ENCODE results near the gene BIN2. TPM values are rescaled to one million over a fixed set of nuclear protein-coding genes. Genes with fewer than 3 reads are reported as not detected.
A peak's percentile ranks its signal among the peaks of the same experiment; 100 is the strongest.

The BIN2 gene
- 100 to 1,000 TPM; 443 to 495 (median 478) TPM for total RNA-seq
- 392 TPM for total RNA-seq (2013)

DNA sequence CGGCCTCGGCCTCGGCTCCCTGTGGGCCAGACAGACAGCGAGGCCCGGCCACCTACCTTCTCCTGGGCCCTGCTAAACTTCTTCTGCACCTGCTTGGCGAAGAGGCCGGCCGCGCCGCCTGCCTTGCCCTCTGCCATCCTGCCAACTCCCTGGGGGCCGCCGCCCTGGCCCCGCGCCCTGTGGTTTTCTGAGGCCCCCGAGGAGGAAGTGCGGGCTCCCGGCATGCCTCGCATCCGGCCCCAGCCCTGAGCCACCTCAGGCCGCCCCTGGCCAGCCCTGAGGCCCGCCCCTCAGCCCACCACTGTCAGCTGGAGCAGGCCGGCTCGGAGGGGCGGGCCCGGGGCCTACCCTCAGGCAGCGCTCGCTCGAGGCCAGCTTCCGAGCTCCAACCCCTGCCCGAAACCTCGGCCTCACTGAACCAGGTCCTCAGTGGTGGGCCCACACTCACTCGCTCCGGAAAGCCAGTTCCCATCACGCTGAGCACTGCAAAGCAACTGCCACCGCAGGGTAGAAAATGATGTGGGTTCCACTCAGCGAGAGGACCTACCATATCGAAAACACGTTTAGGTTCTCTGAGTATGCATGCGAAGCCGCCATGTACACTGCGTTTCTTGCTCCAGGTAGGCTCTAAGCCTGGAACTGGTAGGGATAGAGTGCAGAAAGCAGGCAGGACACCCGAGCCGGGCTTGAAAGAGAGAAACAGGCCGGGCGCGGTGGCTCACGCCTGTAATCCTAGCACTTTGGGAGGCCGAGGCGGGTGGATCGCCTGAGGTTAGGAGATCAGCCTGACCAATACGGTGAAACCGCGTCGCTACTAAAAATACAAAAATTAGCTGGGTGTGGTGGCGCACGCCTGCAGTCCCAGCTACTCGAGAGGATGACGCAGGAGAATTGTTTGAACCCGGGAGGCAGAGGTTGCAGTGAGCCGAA, at the start of gene BIN2:
BIN2 (minus strand) TSS at position 209 of the 930 bp plus-strand sequence; CDS start at position 137, 72 bp downstream.
- H3K4me3 ChIP-seq (ENCODE audit: low read length), result peak within 1 kb of the TSS; percentile 90
- ATAC-seq (peak; percentile 72 to 83 (median 80)), DNase-seq (peak; percentile 78 to 79)
- TF ChIP-seq, protein P1, sequence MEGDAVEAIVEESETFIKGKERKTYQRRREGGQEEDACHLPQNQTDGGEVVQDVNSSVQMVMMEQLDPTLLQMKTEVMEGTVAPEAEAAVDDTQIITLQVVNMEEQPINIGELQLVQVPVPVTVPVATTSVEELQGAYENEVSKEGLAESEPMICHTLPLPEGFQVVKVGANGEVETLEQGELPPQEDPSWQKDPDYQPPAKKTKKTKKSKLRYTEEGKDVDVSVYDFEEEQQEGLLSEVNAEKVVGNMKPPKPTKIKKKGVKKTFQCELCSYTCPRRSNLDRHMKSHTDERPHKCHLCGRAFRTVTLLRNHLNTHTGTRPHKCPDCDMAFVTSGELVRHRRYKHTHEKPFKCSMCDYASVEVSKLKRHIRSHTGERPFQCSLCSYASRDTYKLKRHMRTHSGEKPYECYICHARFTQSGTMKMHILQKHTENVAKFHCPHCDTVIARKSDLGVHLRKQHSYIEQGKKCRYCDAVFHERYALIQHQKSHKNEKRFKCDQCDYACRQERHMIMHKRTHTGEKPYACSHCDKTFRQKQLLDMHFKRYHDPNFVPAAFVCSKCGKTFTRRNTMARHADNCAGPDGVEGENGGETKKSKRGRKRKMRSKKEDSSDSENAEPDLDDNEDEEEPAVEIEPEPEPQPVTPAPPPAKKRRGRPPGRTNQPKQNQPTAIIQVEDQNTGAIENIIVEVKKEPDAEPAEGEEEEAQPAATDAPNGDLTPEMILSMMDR (IDR thresholded peaks at IDR 0.05), result no peak
- H3K4me1 ChIP-seq (ENCODE audit: control insufficient read depth, insufficient read depth, low read length), result peaks cover 81% of the 10 kb centered on the region
- Mint-ChIP-seq H3K27me3 (ENCODE audit: low read depth in 2 of 2) (no peaks in the 10 kb centered on the region), H3K4me1 (peaks cover 83 to 84% of the 10 kb centered on the region in 2 donors), H3K9me3 (no peaks in the 10 kb centered on the region), H3K36me3 (peaks cover 18% of the 10 kb centered on the region), H3K4me3 (peak within 1 kb of the TSS; percentile 94), H3K27ac (peak within 1 kb of the TSS; percentile 87 to 90)
- H3K36me3 ChIP-seq (ENCODE audit: control insufficient read depth, insufficient read depth, low read length), result peaks cover 5% of the 10 kb centered on the region
- no peaks in the 10 kb centered on the region for H3K9me3 ChIP-seq (ENCODE audit: control insufficient read depth, insufficient read depth, low read length)
- 40% methylated on average over 60 of the region's 60 CpGs for WGBS (ENCODE audit: insufficient coverage)
- intact Hi-C loops (cut with micrococcal nuclease), result loop anchor here (1.0 kb wide), 1 partner anchor 45 kb away; no protein-coding TSS in a partner anchor
- H3K27me3 ChIP-seq (ENCODE audit: control insufficient read depth, insufficient read depth, low read length), result no peaks in the 10 kb centered on the region
- H3K27ac ChIP-seq (ENCODE audit: low read length), result peak within 1 kb of the TSS; percentile 97

GRCh38 chr12:51373187-51373586, 49.2 kb upstream of the BIN2 start:
- peaks cover 19% of the 10 kb centered on the region for H3K36me3 Mint-ChIP-seq
- no peaks in the 10 kb centered on the region for H3K9me3 Mint-ChIP-seq
- H3K36me3 ChIP-seq (ENCODE audit: control insufficient read depth, insufficient read depth, low read length), result peaks cover 31% of the 10 kb centered on the region
- ATAC-seq, result no peak
- no peaks in the 10 kb centered on the region for H3K27me3 ChIP-seq (ENCODE audit: control insufficient read depth, insufficient read depth, low read length)
- H3K27me3 Mint-ChIP-seq (ENCODE audit: low read depth in 2 of 2), result no peaks in the 10 kb centered on the region
- TF ChIP-seq, protein P1 (IDR thresholded peaks at IDR 0.05), result no peak
- peak overlapping the region in 1 of 2 donors; percentile 13 for H3K27ac Mint-ChIP-seq
- no peaks in the 10 kb centered on the region for H3K9me3 ChIP-seq (ENCODE audit: control insufficient read depth, insufficient read depth, low read length)
- 71% methylated on average over 2 of the region's 3 CpGs for WGBS (ENCODE audit: insufficient coverage)
- H3K4me1 ChIP-seq (ENCODE audit: control insufficient read depth, insufficient read depth, low read length), result peaks cover 22% of the 10 kb centered on the region
- no peak overlapping the region for H3K4me3 ChIP-seq (ENCODE audit: low read length)
- H3K27ac ChIP-seq (ENCODE audit: low read length), result no peak overlapping the region
- no peak for DNase-seq
- peaks cover 27 to 44% of the 10 kb centered on the region in 2 donors for H3K4me1 Mint-ChIP-seq
- intact Hi-C loops (cut with micrococcal nuclease), result no loop called here
- no peak overlapping the region for H3K4me3 Mint-ChIP-seq

- Histone ChIP-seq H3K4me3 (ENCODE audit: low read length) (no peak overlapping the region), H3K4me1 (ENCODE audit: control insufficient read depth, insufficient read depth, low read length) (peaks cover 30% of the 10 kb centered on the region), H3K36me3 (ENCODE audit: control insufficient read depth, insufficient read depth, low read length) (peaks cover 20% of the 10 kb centered on the region), H3K9me3 (ENCODE audit: control insufficient read depth, insufficient read depth, low read length) (no peaks in the 10 kb centered on the region), H3K27ac (ENCODE audit: low read length) (no peak overlapping the region), H3K27me3 (ENCODE audit: control insufficient read depth, insufficient read depth, low read length) (no peaks in the 10 kb centered on the region)
- DNase-seq (no peak), ATAC-seq (no peak)
- H3K27ac Mint-ChIP-seq, result peak overlapping the region; percentile 18 to 69
- no peaks in the 10 kb centered on the region for H3K9me3 Mint-ChIP-seq
- peaks cover 33 to 40% of the 10 kb centered on the region in 2 donors for H3K4me1 Mint-ChIP-seq
- H3K36me3 Mint-ChIP-seq, result peaks cover 9% of the 10 kb centered on the region
- no peak overlapping the region for H3K4me3 Mint-ChIP-seq
- H3K27me3 Mint-ChIP-seq (ENCODE audit: low read depth in 2 of 2), result no peaks in the 10 kb centered on the region
- WGBS (ENCODE audit: insufficient coverage), result 85% methylated on average over 2 of the region's 2 CpGs
- intact Hi-C loops (cut with micrococcal nuclease), result no loop called here
- TF ChIP-seq, protein P1 (IDR thresholded peaks at IDR 0.05), result no peak
Observed at GRCh38 chr12:51372021-51372420, 48.0 kb upstream of the BIN2 start.

Data from natural killer cell (primary cell).